Measurements from ENCODE around the gene SWAP70.

DNA sequence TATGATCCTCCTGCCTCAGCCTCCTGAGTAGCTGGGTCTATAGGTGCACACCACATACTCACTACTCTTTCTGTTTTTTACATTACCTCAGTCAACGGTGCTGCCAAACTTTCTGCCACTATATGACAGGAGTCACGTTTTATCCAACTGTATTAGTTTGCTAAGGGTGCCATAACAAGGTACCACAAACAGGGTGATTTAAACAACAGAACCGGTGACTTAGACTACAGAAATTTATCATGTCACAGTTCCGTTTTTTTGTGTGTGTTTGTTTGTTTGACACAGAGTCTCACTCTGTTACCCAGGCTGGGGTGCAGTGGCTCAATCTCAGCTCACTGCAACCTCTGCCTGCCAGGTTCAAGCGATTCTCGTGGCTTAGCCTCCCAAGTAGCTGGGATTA, 6.3 kb upstream of the SWAP70 start:
- TF ChIP-seq POLR2A (IDR thresholded peaks at IDR 0.05; ENCODE audit: low read length) (no peak), GATA1 (IDR thresholded peaks at IDR 0.05; ENCODE audit: low read depth, low read length) (no peak)

All from erythroblast (primary cell).